ENCODE results near the gene ELL. TPM values are rescaled to one million over a fixed set of nuclear protein-coding genes. Genes with fewer than 3 reads are reported as not detected.

The ELL gene
- total RNA-seq, 1 experiment from 2014 or later: 18.6 TPM

DNA sequence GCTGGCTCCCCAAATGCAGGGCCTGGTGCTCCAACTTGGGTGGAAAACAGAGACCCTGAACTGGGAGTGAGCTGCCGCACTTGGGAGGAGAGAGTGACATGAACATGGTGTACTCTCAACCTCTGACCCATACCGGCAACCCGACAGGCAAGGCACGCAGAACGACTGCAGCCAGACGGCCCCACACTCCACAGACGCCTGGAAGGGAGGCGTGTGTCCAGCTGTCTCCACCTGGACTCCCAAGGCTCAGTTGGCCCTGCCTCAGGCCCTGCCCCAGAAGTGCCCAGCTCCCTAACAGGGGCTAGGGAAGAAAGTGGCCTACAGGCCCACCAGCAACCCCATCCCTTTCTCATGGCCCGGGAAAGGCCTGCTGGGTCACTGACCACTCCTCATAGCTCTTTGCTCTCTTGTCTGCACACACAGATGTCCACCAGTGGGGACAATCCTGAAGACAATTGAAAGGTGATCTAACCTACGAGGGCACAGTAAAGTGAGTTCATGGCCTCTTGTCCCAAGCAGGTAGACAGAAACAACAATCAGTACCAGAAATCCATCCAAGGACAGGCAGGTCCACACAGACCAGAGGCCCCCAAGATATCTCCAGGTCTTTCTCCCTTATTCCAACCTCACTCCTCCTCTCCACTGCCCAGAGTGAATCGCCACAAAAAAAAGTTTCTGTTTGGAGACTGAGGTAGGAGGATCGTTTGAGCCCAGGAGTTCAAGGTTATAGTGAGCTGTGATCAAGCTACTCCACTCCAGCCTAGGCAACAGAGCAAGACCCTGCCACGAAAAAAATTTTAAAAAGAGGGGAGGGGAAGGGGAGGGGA is 28.2 kb downstream of the ELL start:
- Histone ChIP-seq H3K4me1 (ENCODE audit: control insufficient read depth, insufficient read depth, low read length) (no peaks in the 10 kb centered on the region; the same call in none of the 2 replicates), H3K27ac (ENCODE audit: low read length) (no peak overlapping the region), H3K27me3 (ENCODE audit: control insufficient read depth, insufficient read depth, low read length) (no peaks in the 10 kb centered on the region), H3K4me3 (ENCODE audit: low read depth in 2 of 2, low read length in 2 of 2) (no peak overlapping the region), H3K36me3 (ENCODE audit: control insufficient read depth, insufficient read depth, low read length) (no peaks in the 10 kb centered on the region), H3K9me3 (ENCODE audit: control insufficient read depth, insufficient read depth, low read depth, low read length) (no peaks in the 10 kb centered on the region)
- no TSS peak for BruUV-seq (replicated peaks)
- ChIA-PET CTCF (interaction anchor here (0.7 kb wide), 1 partner anchor 850 kb away, joined by 7 read pairs; no protein-coding TSS in a partner anchor), POLR2A (no interaction called here)
- DNase-seq (ENCODE audit: low read depth, low spot score): no peak
- ATAC-seq: no peak
- TF ChIP-seq REST (IDR thresholded peaks at IDR 0.05; ENCODE audit: insufficient read depth in 1 of 2, low read depth in 2 of 2, low read length in 1 of 2) (no peak), CTCF (IDR thresholded peaks at IDR 0.05) (no peak), SIN3A (IDR thresholded peaks at IDR 0.05; ENCODE audit: borderline replicate concordance, insufficient read depth, low read depth, low read length) (no peak), TCF7L2 (IDR thresholded peaks at IDR 0.05; ENCODE audit: low read depth, low read length) (no peak), POLR2AphosphoS5 (IDR thresholded peaks at IDR 0.05; ENCODE audit: low read depth, low read length) (no peak)
- in situ Hi-C loops (cut with HindIII; ENCODE audit: low pct_unique_long_range_greater_than_20kb, low sequenced_read_pairs): no loop called here
- intact Hi-C loops (cut with micrococcal nuclease; ENCODE audit: unreplicated experiment): no loop called here

DNA sequence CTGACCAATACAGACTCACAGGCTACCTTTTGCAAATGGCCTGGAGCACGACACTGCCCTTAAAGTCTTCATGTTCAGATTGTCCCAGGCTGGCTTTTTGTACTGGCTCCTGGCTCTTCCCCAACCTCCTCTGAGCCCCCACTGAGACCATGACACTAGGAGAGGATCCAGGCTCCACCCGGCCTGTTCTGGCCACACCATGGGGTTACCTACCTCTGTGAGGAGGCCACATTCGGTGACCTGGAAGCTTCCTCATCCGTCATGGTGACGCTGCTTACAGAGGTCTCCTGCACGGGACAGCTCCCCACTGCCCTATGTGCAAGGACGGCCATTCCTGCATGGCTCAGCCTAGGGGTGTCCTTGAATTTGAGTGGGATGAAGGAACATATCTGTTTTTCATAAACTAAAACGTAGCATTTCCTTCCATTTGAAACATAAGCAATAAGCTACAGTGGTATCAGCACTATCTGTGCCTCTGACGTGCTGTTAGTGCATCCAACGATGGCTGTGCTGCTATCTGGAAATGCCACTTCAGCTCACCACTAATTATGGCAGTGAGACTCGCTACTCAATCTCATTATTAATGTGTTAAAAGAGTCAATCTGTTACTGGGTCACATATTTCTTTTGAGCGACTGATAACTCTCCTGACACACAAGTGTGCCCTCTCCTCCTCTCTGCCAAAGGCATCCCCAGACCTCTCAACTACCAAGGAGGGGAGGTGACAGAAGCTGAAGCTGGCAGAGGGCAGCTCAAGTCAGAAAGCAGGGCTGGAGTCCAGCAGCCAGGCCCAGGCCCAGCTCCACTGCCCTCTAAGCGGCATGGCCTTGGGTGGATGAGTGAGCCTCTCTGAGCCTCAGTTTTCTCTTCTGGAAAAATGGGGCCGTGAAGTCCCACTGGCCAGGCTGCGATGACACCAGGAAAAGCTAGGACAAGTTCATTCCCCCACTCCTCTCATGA is 29.6 kb downstream of the ELL start:
- CTCF ChIA-PET: no interaction called here
- POLR2A ChIA-PET: no interaction called here
- DNase-seq (ENCODE audit: low read depth, low spot score): no peak
- Histone ChIP-seq H3K27me3 (ENCODE audit: control insufficient read depth, insufficient read depth, low read length) (no peaks in the 10 kb centered on the region), H3K36me3 (ENCODE audit: control insufficient read depth, insufficient read depth, low read length) (no peaks in the 10 kb centered on the region), H3K27ac (ENCODE audit: low read length) (no peak overlapping the region), H3K4me1 (ENCODE audit: control insufficient read depth, insufficient read depth, low read length) (no peaks in the 10 kb centered on the region; the same call in none of the 2 replicates), H3K9me3 (ENCODE audit: control insufficient read depth, insufficient read depth, low read depth, low read length) (no peaks in the 10 kb centered on the region), H3K4me3 (ENCODE audit: low read depth in 2 of 2, low read length in 2 of 2) (no peak overlapping the region)
- no peak for ATAC-seq
- in situ Hi-C loops (cut with HindIII; ENCODE audit: low pct_unique_long_range_greater_than_20kb, low sequenced_read_pairs): no loop called here
- intact Hi-C loops (cut with micrococcal nuclease; ENCODE audit: unreplicated experiment): no loop called here
- no TSS peak for BruUV-seq (replicated peaks)
- TF ChIP-seq SIN3A (IDR thresholded peaks at IDR 0.05; ENCODE audit: borderline replicate concordance, insufficient read depth, low read depth, low read length): no peak
- no peak for TF ChIP-seq POLR2AphosphoS5 (IDR thresholded peaks at IDR 0.05; ENCODE audit: low read depth, low read length)
- TF ChIP-seq CTCF (IDR thresholded peaks at IDR 0.05): no peak
- TF ChIP-seq TCF7L2 (IDR thresholded peaks at IDR 0.05; ENCODE audit: low read depth, low read length): no peak
- TF ChIP-seq REST (IDR thresholded peaks at IDR 0.05; ENCODE audit: insufficient read depth in 1 of 2, low read depth in 2 of 2, low read length in 1 of 2): no peak
